Myocyte (in vitro differentiated cells): ENCODE measurements around the gene TEAD1. TPM values are rescaled to one million over a fixed set of nuclear protein-coding genes. Genes with fewer than 3 reads are reported as not detected.
"Not testable (repeated sequence)": the region's sequence is repeated elsewhere in the genome, so short reads cannot be mapped to it uniquely, and the experiment has no call there.

Experiments
- DNase-seq: peaks from one replicate; pipeline ENCODE4 v3.0.0-alpha.2; 2012; ENCODE audit warnings: low read depth
- total RNA-seq: library from RNA; depleted of rRNA; stranded (reverse); fragments of >200 nt; gene quantifications from 2 replicates; pipeline ENCODE4 v1.2.3, GENCODE V29; 2014

TEAD1 gene
- total RNA-seq, 1 donor from 2014 or later: 136 TPM

GRCh38 chr11:12859872-12860657, 185.8 kb downstream of the TEAD1 start:
- DNase-seq: peak; percentile 19

GRCh38 chr11:12860827-12861226, 186.6 kb downstream of the TEAD1 start:
- peak; percentile 71 for DNase-seq

- peak; percentile 92 for DNase-seq
Observed at GRCh38 chr11:12862696-12863469, 188.7 kb downstream of the TEAD1 start.

GRCh38 chr11:12863605-12864121, 189.4 kb downstream of the TEAD1 start:
- DNase-seq: no peak

GRCh38 chr11:12864316-12865156, 190.3 kb downstream of the TEAD1 start:
- peak; percentile 14 for DNase-seq

GRCh38 chr11:12865863-12866595, 191.8 kb downstream of the TEAD1 start:
- no peak for DNase-seq

- DNase-seq: no peak
Observed at GRCh38 chr11:12867531-12867930, 193.3 kb downstream of the TEAD1 start.

GRCh38 chr11:12868315-12869073, 194.3 kb downstream of the TEAD1 start:
- DNase-seq: peak; percentile 25

- no peak for DNase-seq
Observed at GRCh38 chr11:12871241-12871640, 197.0 kb downstream of the TEAD1 start.

GRCh38 chr11:12871788-12872321, 197.6 kb downstream of the TEAD1 start:
- no peak for DNase-seq

GRCh38 chr11:12876340-12876739, 202.1 kb downstream of the TEAD1 start:
- no peak for DNase-seq

GRCh38 chr11:12876988-12877387, 202.8 kb downstream of the TEAD1 start:
- DNase-seq: no peak

GRCh38 chr11:12877508-12877907, 203.3 kb downstream of the TEAD1 start:
- DNase-seq: not testable (repeated sequence)

GRCh38 chr11:12880327-12880726, 206.1 kb downstream of the TEAD1 start:
- DNase-seq: no peak

GRCh38 chr11:12882670-12883069, 208.4 kb downstream of the TEAD1 start:
- DNase-seq: no peak

GRCh38 chr11:12884751-12885318, 210.6 kb downstream of the TEAD1 start:
- no peak for DNase-seq

- DNase-seq: no peak
Observed at GRCh38 chr11:12885717-12886239, 211.6 kb downstream of the TEAD1 start.

GRCh38 chr11:12886508-12886907, 212.3 kb downstream of the TEAD1 start:
- no peak for DNase-seq
